Raji (cell line): ENCODE measurements around the gene ZBTB12.

Source experiments
- POLR2A ChIP-seq: IDR thresholded peaks from 2 replicates; pipeline ENCODE4 v1.6.1; 2011; ENCODE audit warnings: low read depth, low read length, control low read depth; ENCODE audit not compliant: insufficient read depth

The ZBTB12 gene

DNA sequence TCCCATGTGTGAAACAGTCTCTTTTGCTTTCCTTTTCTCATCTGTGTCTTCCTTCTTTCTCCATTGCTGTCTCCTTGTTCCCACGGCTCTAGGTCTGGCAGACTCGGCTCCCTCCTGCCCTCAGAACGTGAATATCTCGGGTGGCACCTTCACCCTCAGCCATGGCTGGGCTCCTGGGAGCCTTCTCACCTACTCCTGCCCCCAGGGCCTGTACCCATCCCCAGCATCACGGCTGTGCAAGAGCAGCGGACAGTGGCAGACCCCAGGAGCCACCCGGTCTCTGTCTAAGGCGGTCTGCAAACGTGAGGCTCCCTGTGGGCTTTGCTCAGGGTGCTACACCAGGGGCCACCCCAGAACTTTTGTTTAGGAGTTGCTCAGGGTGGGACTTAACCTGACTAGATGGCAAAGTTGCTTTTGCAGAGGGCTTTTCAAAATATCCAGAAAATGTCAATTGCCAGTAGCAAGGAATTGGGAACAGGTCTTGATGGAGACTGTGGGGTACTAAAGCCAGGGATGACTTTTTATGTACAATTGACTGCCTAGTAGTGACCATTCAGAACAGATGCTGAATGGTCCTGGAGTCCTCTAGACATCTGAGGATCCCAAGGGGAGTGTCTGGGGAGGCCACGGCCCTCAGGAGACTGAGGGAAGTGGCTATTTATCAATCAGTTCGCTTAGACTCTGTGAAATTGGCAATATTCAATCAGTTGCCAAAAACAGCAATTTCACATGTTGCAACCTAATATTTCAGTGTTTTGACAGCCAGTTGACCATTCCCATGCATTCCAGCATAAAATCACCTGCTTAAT is 26.2 kb upstream of the ZBTB12 start:
- TF ChIP-seq POLR2A = no peak

DNA sequence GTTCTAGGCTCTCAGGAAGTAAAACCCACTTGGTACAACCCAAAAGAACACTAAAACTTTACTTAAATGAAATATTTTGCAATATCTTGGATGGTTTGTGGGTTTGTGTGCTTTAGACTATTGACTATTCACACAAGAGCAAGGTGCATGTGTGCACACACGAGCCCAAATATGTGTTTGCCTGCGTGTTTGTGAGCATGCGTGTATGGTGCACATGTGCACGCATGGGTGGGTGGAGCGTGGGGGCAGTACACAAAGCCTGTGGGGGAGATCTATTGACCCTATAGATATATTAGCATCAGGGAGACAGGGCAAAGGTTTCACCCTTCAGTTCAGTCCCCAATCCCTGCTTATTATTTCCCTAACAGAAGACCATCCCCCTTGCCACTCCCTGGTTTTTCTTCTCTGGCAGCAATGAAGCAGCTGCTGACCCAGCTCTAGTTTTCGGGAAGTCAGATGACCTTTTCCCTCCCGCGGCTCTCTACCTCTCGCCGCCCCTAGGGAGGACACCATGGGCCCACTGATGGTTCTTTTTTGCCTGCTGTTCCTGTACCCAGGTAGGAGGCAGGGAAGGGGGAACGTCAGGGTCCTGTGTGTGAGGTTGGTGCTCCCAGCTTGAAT is 25.5 kb upstream of the ZBTB12 start, which contains the start of gene C2:
Gene C2 (plus strand): TSS at position 476 of the 621 bp plus-strand sequence. CDS start 36 bp downstream, at position 512.
- no peak for TF ChIP-seq POLR2A

DNA sequence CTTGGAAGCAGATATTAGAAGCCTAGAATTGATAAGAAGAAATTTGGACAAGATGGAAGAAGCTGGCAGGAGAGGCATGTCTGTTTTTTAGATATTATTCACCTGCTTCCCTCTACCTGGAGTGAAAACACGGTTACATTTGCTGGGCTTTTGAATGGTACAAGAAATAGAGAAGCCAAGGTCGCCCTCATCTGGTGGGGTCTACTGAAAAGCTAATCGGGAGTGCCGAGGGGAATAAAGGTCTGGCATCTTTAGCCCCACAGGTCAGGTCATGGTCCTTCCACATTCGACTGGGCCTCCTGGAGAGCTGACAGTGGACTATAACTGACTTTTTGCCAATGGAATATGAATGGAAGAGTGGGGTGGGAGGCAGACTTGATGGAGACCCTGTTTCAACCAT is 21.1 kb upstream of the ZBTB12 start:
- TF ChIP-seq POLR2A = no peak

DNA sequence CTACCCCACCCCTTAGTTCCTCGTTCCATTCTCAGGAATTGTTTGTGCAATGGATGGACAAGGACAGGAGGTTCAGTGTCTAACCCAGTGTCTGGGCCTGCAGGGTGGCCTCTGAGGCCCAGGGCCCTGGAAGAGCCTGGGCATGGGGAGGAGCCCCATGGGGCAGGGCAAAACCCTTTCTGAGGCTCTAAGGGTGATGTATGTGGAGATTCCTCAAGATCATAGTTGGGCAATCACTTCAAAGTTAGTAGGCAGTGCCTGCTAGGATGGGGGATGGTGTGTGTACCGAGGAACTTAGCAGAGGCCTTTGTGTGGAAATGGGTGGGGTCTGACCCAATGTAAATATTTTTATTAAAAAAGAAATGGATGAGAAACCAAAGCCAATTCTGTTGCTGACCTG is 18.9 kb upstream of the ZBTB12 start:
- no peak for TF ChIP-seq POLR2A

DNA sequence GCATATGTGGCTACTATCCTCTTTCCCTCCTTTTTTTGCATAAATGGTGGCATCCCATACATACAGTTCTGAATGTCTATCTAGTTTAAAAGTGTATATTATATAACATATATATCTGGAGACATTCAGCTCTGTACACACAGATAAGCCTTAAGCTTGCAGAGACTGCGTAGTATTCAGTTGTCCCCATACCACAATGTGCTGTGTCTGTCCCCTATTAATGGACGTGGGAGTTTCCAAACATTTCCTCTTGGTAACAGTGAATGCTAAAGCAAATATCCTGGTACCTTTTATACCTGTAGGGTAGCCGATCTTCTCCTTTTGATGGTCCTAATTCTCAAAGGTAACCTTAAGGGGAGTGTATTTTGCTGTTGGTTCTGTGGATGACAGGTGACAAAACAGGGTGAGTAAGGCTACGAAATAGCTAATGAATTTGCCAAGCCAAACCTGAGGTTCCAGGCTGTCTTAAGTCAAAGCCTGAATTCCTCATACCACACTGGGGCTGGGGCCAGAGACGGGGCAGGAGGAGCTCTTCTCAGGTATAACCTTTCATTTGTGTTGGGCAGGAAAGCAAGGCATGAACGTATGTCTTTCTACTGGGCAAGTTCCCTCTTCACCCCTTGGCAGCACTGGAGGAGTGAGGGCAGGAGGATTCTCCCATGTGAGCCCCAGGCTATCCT is 17.9 kb upstream of the ZBTB12 start:
- no peak for TF ChIP-seq POLR2A

DNA sequence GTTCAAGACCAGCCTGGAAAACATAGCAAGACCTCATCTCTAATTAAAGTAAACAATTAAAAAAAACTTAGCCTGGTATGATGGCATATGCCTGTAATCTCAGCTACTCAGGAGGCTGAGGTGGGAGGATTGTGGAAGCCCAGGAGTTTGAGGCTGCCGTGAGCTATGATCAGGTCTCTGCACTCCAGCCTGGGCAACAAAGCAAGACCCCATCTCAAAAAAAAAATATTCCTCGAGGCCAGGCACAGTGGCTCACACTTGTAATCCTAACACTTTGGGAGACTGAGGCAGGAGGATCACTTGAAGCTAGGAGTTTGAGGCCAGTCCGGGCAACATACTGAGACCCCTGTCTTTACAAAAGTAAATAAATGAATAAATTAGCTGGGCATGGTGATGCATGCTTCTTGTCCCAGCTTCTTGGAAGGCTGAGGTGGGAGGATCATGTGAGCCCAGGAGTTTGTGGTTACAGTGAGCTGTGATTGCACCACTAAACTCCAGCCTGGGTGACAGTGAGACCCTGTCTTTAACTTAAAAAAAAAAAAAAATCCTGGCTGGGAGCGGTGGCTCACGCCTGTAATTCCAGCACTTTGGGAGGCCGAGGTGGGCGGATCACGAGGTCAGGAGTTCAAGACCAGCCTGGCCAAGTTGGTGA is 16.3 kb upstream of the ZBTB12 start:
- TF ChIP-seq POLR2A = no peak

DNA sequence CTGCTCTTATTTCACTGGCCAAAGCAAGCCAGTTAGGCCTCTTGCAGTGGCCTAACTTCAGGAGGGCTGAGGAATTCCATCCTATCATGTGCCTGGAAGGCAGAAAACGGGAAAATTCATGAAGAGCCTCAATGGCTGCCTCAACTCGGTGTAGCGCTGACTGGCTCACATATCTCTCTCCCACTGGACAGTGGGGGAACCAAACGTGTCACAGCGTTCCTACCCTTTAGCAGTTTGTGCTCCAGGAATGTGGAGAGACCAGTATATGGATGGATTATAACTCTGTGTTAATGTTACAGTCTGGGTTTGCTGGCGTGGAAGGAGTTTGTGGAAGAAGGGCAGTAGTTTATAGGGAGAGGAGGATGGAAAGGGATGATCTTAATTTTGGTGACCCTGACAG is 13.9 kb upstream of the ZBTB12 start:
- TF ChIP-seq POLR2A = no peak

DNA sequence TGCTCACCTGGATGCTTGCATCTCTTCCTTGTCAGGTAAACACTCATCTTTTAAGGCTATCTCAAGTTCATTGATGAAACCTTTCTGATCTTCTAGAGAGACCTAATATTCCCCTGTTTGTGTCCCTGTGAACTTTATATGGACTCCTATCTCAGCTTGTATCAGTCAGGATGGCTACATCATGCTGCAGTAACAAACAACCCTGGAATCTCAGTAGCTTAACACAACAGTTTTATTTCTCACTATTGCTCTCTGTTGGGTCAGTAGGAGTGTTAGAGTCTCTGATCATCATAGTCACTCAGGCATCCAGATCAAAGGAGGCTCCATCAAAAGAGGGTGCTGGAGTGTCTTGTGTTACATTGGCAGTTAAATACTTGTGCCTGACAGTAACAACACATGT is 13.5 kb upstream of the ZBTB12 start:
- TF ChIP-seq POLR2A = no peak

DNA sequence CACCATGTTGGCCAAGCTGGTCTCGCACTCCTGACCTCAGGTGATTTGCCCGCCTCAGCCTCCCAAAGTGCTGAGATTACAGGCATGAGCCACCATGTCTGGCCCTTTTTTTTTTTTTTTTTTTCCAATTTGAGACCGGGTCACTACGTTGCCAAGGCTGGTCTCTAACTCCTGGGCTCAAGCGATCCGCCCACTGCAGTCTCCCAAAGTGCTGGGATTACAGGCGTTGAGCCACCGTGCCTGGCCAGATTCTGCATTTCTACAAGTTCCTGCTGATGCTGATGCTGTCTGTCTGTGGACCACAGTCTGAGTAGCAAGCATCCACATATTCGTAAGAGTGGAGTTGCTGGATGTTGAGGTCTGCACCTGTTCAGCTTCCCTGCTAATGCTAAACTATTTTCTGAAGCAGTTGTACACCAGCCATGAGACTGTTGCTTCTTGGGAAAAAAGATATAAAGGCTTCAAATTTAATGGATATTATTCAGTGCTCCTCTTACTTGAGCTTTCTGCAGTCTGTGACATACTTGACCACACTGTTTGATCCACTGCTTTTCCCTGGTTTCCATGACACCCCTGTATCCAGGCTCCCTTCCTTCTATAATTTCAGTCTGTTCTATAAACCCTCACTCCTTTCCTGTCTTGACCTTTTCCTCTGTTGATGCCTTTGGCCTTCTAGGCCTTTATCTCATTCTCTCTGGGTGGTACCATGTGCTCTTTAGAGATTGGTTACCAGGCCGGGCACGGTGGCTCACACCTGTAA is 10.1 kb upstream of the ZBTB12 start:
- no peak for TF ChIP-seq POLR2A

DNA sequence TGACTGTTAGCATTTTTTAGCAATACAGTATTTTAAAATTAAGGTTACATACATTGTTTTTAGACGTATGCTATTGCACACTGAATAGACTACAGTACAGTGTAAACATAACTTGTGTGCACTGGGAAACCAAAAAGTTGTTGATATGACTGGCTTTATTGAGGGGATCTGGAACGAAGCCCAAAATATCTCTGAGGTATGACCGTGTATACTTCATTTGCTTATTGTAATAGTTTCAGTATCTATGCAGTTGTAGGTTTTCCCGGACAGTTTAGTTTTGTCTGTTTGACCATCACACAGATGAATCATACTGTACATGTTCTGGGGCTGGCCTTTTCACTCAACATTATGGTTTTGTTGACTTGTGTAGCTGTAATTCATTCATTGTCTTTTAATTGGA is 6.9 kb upstream of the ZBTB12 start:
- TF ChIP-seq POLR2A = no peak

DNA sequence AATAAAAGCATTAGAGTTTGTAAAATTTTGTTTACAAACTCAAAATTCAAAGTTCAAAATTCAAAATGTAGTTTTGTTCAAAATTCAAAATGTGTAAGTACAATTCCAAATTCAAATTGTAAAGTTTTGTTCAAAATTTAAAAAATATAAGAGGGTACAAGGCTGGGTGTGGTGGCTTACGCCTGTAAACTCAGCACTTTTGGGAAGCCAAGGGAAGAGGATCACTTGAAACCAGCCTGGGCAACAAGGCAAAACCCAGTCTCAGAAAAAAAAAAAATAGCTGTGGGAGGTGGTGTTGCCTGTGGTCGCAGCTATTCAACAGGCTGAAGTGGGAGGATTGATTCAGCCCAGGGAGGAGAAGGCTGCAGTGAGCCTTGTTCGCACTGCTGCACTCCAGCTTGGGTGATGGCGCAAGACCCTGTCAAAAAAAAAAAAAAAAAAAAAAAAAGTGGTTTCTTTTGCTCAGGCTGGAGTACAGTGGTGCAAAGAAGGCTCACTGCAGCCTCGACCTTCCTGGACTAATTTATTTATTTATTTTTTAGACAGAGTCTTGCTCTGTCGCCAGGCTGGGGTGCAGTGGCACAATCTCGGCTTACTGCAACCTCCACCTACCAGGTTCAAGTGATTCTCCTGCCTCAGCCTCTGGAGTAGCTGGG is 5.4 kb upstream of the ZBTB12 start:
- TF ChIP-seq POLR2A = no peak

DNA sequence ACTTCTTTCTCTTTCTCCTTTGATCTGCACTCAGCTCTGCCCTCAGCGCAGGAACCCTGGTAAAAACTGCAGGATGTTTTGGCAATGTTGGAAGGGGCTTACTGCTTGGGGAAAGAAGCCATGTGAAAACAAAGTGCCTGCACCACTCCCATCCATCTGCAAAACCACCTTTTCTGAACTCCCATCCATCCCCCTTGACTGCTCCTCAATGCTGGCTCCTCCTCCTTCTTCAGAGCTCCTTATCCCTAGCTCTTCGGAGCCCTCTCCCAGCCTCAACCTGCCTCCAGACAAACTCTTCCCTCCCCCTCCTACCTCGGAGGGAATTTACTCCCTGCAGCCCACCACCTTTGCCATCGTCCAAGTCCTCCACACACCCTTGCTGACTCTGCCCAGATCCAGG is 4.2 kb upstream of the ZBTB12 start:
- TF ChIP-seq POLR2A = no peak

DNA sequence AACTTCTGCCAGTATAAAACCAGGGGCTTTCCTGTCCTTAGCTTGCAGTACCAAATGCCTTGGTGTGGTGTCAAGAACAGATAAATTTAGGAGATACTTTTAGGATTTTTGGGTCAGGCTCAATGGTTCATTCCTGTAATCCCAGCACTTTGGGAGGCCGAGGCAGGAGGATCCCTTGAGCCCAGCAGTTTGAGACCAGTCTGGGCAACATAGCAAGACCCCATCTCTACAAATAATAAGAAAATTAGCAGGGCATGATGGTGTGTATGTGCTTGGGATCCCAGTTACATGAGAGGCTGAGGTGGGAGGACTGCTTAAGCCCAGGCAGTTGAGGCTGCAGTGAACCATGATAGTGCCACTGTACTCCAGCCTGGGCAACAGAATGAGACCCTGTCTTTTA is 3.2 kb upstream of the ZBTB12 start:
- TF ChIP-seq POLR2A = no peak

DNA sequence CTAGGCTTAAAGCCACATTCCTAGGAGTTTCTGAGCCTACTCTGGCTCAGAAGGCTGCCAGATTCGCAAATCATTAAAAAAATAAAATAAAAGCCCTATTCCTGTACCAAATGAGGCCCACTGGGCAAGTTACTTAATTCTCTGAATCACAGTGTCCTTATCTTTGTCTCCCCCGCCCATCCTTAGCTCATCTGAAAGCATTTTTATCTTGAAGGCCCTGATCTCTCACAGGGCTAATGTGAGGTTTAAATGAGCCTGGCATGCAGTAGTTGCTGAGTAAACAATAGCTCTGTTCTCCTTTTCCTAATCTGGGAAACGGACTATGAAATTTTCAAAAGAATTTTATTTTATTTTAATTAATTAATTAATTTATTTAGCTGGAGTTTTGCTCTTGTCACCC is 2.1 kb upstream of the ZBTB12 start:
- TF ChIP-seq POLR2A = no peak
